NCI-H2227 (cell line): Measurements from ENCODE around the gene MUL1.
A peak's percentile ranks its signal among the peaks of the same experiment; 100 is the strongest.
"Not testable (repeated sequence)": the region's sequence is repeated elsewhere in the genome, so short reads cannot be mapped to it uniquely, and the experiment has no call there.

ENCODE experiments used
- DNase-seq: peaks from one replicate; lab custom pipeline; 2025; ENCODE audit not compliant: unreplicated experiment; lab: John Stamatoyannopoulos, UW

MUL1 gene

GRCh38 chr1:20511518-20512428, 3.8 kb upstream of the MUL1 start:
- no peak for DNase-seq

DNA sequence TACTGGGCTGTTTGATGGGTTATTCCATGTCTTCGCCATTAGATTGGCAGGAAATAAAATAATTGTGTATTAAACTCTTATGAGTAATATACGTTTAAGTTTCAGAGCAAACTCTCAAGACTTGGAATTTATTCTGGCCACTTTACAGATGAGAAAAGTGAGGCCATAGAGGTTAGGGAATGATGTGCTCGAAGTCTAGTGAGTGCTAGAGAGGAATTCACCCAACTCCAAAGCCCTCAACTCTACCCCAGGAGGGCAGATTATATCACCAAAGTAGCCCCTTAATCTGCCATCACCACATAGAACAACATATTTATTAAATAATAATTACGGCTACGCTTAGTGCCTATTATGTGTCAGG, 440 bp upstream of the MUL1 start:
- no peak for DNase-seq

GRCh38 chr1:20507248-20507563, 745 bp downstream of the MUL1 start:
- no peak for DNase-seq

- DNase-seq = no peak
Measured at GRCh38 chr1:20505488-20505887, 2.5 kb downstream of the MUL1 start.

- no peak for DNase-seq
Measured at GRCh38 chr1:20500716-20501115, 7.2 kb downstream of the MUL1 start.

GRCh38 chr1:20499718-20500117, 8.2 kb downstream of the MUL1 start:
- DNase-seq = no peak

GRCh38 chr1:20499105-20499504, 8.8 kb downstream of the MUL1 start:
- no peak for DNase-seq

DNA sequence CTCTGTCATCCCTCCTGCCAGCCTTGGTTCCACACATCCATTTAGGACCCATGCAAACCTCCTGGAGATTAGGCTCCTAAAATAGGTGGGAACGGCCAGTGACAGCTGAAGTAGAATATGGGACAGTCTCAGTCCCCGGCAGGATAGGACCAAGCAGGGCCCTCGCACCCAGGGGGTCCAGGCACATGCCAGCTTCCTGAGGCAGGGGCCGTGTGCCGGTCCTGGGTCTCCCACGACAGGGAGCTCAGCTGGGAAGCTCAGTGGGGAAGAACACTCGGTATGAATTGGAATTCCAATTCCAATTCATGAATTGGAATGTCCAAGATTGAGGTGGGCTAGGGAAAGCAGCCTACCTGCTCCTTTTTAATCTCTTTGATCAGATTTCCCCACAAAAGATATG, 9.8 kb downstream of the MUL1 start:
- no peak for DNase-seq

- DNase-seq = no peak
Measured at GRCh38 chr1:20497506-20497905, 10.4 kb downstream of the MUL1 start.

DNA sequence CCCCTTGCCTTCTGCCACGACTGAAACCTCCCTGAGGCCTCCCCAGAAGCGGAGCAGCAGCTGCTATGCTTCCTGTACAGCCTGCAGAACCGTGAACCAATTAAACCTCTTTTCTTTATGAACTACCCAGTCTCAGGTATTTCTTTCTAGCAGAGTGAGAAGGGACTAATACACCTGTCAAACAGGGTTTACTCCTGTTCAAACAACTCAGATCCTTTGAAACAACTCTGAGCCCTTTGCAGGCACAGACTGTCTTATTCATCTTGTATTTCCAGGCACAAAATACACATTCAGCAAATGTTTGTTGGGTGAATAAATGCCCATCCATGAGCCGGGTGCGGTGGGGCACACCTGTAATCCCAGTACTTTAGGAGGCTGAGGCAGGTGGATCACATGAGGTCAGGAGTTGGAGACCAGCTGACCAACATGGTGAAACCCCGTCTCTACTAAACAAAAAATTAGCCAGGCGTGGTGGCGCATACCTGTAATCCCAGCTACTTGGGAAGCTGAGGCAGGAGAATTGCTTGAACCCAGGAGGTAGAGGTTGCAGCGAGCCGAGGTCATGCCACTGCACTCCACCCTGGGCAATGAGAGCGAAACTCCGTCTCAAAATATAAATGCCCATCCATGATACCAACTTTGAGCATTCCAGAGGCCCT, 11.1 kb downstream of the MUL1 start:
- not testable (repeated sequence) for DNase-seq

DNA sequence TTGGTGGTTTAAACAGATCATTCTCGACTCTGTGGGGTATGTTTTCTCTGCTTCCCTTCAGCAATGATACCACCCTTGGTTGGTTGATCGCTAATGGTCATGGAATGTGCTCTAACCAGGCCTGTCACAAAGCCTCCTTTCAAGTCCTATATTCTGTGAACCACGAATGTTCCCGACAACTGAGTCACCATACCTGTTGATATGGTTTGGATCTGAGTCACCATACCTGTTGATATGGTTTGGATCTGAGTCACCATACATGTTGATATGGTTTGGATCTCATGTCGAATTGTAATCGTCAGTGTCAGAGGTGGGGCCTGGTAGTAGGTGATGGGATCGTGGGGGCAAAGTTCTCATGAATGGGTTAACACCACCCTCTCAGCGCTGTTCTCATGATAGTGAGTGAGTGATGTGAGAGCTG, 11.7 kb downstream of the MUL1 start:
- no peak for DNase-seq

DNA sequence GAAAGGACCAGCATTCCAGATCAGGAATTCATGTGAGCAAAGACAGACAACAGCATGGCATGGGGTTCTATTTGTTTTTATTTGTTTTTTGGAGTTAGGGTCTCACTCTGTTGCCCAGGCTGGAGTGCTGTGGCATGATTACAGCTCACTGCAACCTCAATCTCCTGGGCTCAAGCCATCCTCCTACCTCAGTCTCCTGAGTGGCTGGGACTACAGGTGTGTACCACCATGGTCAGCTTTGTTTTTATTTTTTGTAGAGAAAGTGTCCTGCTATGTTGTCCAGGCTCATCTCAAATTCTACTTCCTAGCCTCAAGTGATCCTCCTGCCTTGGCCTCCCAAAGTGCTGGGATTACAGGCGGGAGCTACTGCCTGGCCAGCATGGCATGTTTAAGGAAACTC, 12.3 kb downstream of the MUL1 start:
- no peak for DNase-seq

- no peak for DNase-seq
Measured at GRCh38 chr1:20494609-20495311, 13.2 kb downstream of the MUL1 start.

DNA sequence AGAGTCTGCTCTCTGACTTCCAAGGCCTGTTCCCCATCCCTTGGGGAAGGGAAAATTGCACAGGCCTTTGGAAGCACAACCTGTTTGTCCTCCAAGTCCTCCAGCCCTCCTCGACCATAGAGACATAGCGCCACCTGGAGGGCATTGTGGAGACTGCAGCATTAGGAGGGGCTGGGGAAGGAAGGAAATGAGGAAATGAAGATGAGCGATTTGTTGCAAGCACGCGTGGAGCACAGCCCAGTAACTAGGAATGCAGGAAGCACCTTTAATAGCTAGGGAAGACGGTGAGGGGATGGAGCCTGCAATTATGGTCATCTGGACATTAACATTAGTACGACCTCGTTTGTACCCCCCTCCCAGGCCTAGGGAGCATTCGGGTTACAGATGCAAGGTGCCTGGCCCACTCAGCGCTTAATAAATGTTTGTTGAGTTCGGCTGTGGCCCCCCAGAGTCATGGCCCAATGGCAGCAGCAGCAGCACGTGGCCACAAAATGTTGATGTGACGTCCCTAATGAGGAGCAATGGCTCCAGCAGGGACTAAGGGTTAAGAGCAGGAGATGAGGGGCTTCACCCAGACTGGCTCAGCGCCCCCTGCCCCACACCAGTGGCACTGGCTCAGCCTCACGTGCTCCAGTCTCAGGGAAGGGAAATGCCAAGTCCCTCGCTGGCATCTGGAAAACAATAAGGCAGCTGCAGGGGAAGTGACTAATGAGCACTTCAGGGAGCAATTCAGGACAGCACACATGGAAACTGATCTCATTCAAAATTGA, 13.9 kb downstream of the MUL1 start:
- peak; percentile 94 for DNase-seq

- DNase-seq = no peak
Measured at GRCh38 chr1:20493309-20493708, 14.6 kb downstream of the MUL1 start.

- DNase-seq = no peak
Measured at GRCh38 chr1:20492751-20493150, 15.2 kb downstream of the MUL1 start.

- no peak for DNase-seq
Measured at GRCh38 chr1:20491866-20492265, 16.1 kb downstream of the MUL1 start.

GRCh38 chr1:20491178-20491577, 16.8 kb downstream of the MUL1 start:
- no peak for DNase-seq

DNA sequence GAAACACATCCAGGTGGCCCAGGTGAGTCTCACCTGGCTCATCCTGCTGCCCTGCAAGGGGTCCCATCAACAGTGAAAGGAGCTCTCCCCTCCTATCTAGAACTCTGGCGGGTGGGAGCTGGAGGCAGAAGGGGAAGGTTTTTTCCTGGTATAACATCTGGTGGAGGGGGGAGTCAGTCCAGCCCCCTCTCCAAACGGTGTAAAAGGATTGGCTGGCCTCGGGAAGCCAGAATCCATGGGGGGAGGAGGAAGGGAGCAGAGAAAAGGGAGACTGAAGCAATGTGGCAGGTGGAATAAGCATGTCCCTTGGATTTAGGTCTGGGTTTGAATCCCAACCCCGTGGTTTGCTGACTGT, 20.7 kb downstream of the MUL1 start:
- DNase-seq = peak; percentile 64

GRCh38 chr1:20486457-20487235, 21.3 kb downstream of the MUL1 start:
- peak; percentile 89 for DNase-seq
